Endothelial cell (in vitro differentiated cells): Measurements from ENCODE around the gene RIGI. TPM values are rescaled to one million over a fixed set of nuclear protein-coding genes. Genes with fewer than 3 reads are reported as not detected.

Experiments used
- DNase-seq: peaks from one replicate; pipeline ENCODE4 v3.0.0; 2021; ENCODE audit warnings: low spot score
- H3K27ac Mint-ChIP-seq: one replicate; pipeline ENCODE4 v1.8.0; 2021; ENCODE audit warnings: mixed read lengths, inconsistent platforms; ENCODE audit not compliant: unreplicated experiment
- H3K27me3 Mint-ChIP-seq: one replicate; pipeline ENCODE4 v1.8.0; 2021; ENCODE audit warnings: mild to moderate bottlenecking, moderate library complexity, mixed read lengths, inconsistent platforms; ENCODE audit not compliant: unreplicated experiment
- H3K36me3 Mint-ChIP-seq: one replicate; pipeline ENCODE4 v1.8.0; 2021; ENCODE audit warnings: mild to moderate bottlenecking, low read depth, mixed read lengths, inconsistent platforms; ENCODE audit not compliant: unreplicated experiment
- H3K4me1 Mint-ChIP-seq: one replicate; pipeline ENCODE4 v1.8.0; 2021; ENCODE audit warnings: mild to moderate bottlenecking, mixed read lengths, inconsistent platforms; ENCODE audit not compliant: unreplicated experiment
- H3K4me3 Mint-ChIP-seq: one replicate; pipeline ENCODE4 v1.8.0; 2021; ENCODE audit warnings: mild to moderate bottlenecking, mixed read lengths, inconsistent platforms; ENCODE audit not compliant: unreplicated experiment
- H3K9me3 Mint-ChIP-seq: one replicate; pipeline ENCODE4 v1.8.0; 2021; ENCODE audit warnings: mixed read lengths, inconsistent platforms; ENCODE audit not compliant: unreplicated experiment
- CTCF ChIP-seq: fragments of 200-600 bp; sonication (generic); IDR thresholded peaks from one replicate; pipeline ENCODE4 v1.5.0; 2021; ENCODE audit warnings: antibody characterized with exemption; ENCODE audit not compliant: unreplicated experiment
- total RNA-seq: library from RNA; stranded (reverse); fragmentation: NEBNext Ultra II Directional; extraction: Animal tissue kit (Norgen Biotek cat#: 25700); gene quantifications from one replicate; pipeline ENCODE4 v1.2.1, GENCODE V29; 2021; ENCODE audit not compliant: unreplicated experiment

RIGI gene
- total RNA-seq, 1 donor from 2014 or later, result 8.4 TPM

GRCh38 chr9:32502464-32502863 lies 23.5 kb downstream of the RIGI start:
- TF ChIP-seq CTCF, result no peak
- no peaks in the 10 kb centered on the region for H3K27me3 Mint-ChIP-seq
- peak overlapping the region; percentile 17 for H3K4me3 Mint-ChIP-seq
- H3K27ac Mint-ChIP-seq, result no peak overlapping the region
- no peaks in the 10 kb centered on the region for H3K9me3 Mint-ChIP-seq
- no peak for DNase-seq
- peaks cover 20% of the 10 kb centered on the region for H3K36me3 Mint-ChIP-seq
- H3K4me1 Mint-ChIP-seq, result no peaks in the 10 kb centered on the region

- Mint-ChIP-seq H3K9me3 (no peaks in the 10 kb centered on the region), H3K4me3 (no peak overlapping the region)
These were observed 24.1 kb downstream of the RIGI start for GRCh38 chr9:32501868-32502267.

GRCh38 chr9:32500768-32501167 lies 25.2 kb downstream of the RIGI start:
- H3K4me3 Mint-ChIP-seq, result no peak overlapping the region
- no peak for DNase-seq
- TF ChIP-seq CTCF, result no peak

More at GRCh38 chr9:32501868-32502267, 24.1 kb downstream of the RIGI start:
- Mint-ChIP-seq H3K27ac (no peak overlapping the region), H3K27me3 (no peaks in the 10 kb centered on the region), H3K4me1 (no peaks in the 10 kb centered on the region), H3K36me3 (peaks cover 20% of the 10 kb centered on the region)
- DNase-seq, result no peak
- no peak for TF ChIP-seq CTCF

GRCh38 chr9:32497921-32498320 lies 28.1 kb downstream of the RIGI start:
- Mint-ChIP-seq H3K9me3 (no peaks in the 10 kb centered on the region), H3K36me3 (peaks cover 23% of the 10 kb centered on the region)

More at GRCh38 chr9:32500768-32501167, 25.2 kb downstream of the RIGI start:
- H3K9me3 Mint-ChIP-seq, result no peaks in the 10 kb centered on the region
- peaks cover 23% of the 10 kb centered on the region for H3K36me3 Mint-ChIP-seq
- H3K4me1 Mint-ChIP-seq, result no peaks in the 10 kb centered on the region
- H3K27ac Mint-ChIP-seq, result no peak overlapping the region
- H3K27me3 Mint-ChIP-seq, result no peaks in the 10 kb centered on the region

GRCh38 chr9:32490601-32491000 lies 35.4 kb downstream of the RIGI start:
- no peaks in the 10 kb centered on the region for H3K4me1 Mint-ChIP-seq
- H3K4me3 Mint-ChIP-seq, result no peak overlapping the region
- TF ChIP-seq CTCF, result no peak
- no peaks in the 10 kb centered on the region for H3K27me3 Mint-ChIP-seq
- no peak for DNase-seq
- H3K36me3 Mint-ChIP-seq, result peaks cover 16% of the 10 kb centered on the region
- H3K9me3 Mint-ChIP-seq, result no peaks in the 10 kb centered on the region
- no peak overlapping the region for H3K27ac Mint-ChIP-seq

More at GRCh38 chr9:32497921-32498320, 28.1 kb downstream of the RIGI start:
- no peak for TF ChIP-seq CTCF
- Mint-ChIP-seq H3K27ac (no peak overlapping the region), H3K4me1 (no peaks in the 10 kb centered on the region), H3K27me3 (no peaks in the 10 kb centered on the region), H3K4me3 (peak overlapping the region; percentile 43)
- no peak for DNase-seq
